Tibial nerve (tissue), 3 donors: ENCODE data around the gene FXYD6.

ENCODE experiments used
- CTCF ChIP-seq, 5 experiments: fragments of 200-600 bp in 3 of 5; fragments of 450-650 bp in 2 of 5; sonication (generic) in 3 of 5; IDR thresholded peaks; one replicate each; pipeline ENCODE4 v1.5.1; 2016 to 2019; ENCODE audit warnings: antibody characterized with exemption in 5 of 5, mild to moderate bottlenecking in 3 of 5, moderate library complexity in 2 of 5
- POLR2A ChIP-seq, 2 donors: fragments of 450-650 bp; IDR thresholded peaks; one replicate each; pipeline ENCODE4 v1.6.1; 2017; ENCODE audit warnings: antibody characterized with exemption in 2 of 2, mild to moderate bottlenecking in 2 of 2, moderate library complexity in 2 of 2

- TF ChIP-seq CTCF (IDR thresholded peaks at IDR 0.05) = no peak
- TF ChIP-seq POLR2A (IDR thresholded peaks at IDR 0.05) = no peak
Observed at GRCh38 chr11:117903505-117904382, 27.3 kb upstream of the FXYD6 start.
